Activated gamma-delta T cell treated with Interleukin-2 at 50 U/mL for 16 hours (primary cell): ENCODE measurements around the gene TNFAIP8.

Source experiments
- DNase-seq: peaks from one replicate; pipeline ENCODE4 v3.0.0-alpha.2; 2020

Gene TNFAIP8

GRCh38 chr5:119374901-119375300 lies 19.1 kb downstream of the TNFAIP8 start:
- DNase-seq: no peak

GRCh38 chr5:119377066-119377465 lies 21.2 kb downstream of the TNFAIP8 start:
- DNase-seq: no peak

DNA sequence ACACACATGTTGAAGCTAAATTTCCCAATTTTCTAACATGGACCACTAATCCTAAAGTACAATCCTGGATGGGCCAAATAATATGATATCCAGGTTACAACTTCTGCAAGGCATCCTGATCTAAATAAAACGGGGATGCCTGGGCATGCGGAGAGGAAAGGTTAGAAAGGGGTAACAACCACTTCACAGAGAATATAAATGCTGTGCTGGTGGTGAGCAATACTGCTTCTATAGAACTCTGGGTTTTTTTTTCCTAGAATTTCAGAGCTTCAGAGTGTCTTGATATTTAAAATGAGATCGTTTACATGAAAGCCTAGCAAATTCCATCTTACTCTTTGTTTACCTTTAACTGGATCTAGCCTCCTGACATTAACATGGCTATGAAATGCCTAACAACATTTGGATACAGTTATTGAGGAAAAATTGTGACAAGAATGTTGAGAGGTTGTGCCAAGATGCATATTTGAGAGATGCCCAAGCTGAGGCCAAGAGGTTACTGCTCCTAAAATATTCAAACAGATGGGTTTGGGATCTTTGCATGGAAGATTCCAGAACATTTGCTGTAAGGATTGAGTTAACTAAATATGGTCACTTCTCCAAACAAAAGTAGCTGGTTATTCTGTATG lies 22.4 kb downstream of the TNFAIP8 start:
- DNase-seq: no peak

- DNase-seq: no peak
These were observed 23.3 kb downstream of the TNFAIP8 start for GRCh38 chr5:119379096-119379495.

GRCh38 chr5:119379942-119380547 lies 24.2 kb downstream of the TNFAIP8 start:
- no peak for DNase-seq

DNA sequence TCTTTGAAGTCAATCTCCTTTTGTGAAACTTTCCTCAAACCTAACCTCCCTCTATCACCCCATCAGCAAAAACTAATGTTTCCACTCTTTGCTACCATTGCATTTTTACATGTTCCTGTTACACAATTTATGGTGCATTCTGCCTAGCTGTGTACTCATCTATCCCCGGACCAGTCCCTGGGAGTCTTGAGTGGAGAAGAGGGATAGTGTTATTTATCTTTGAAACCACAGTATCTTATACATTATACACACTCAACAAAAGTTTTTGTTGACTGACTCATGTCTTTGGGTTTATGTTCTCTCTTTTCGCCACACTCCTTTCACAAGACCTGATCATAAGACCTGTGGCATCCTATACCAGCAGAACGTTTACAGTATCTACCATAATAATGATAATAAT lies 26.4 kb downstream of the TNFAIP8 start:
- no peak for DNase-seq

DNA sequence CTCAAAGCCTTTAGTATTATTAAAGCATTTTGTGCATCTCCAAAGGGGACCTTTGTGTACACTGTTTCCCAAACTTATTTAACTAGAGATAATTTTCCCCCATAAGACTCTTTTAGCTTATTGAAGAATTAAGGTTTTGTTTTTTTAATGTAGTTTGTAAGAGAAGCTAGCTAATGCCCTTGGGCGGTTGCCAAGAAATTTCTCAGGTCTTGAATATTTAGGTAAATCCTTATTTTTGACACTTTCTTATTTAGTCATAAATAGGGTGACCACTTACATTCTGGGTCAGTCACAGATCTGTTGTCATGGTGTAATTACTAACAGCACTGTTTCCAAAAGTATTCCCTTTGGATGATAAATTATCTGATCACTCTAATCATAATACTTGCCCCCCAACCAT lies 27.2 kb downstream of the TNFAIP8 start:
- DNase-seq: no peak

- DNase-seq: no peak
These were observed 29.3 kb downstream of the TNFAIP8 start for GRCh38 chr5:119385136-119385535.

DNA sequence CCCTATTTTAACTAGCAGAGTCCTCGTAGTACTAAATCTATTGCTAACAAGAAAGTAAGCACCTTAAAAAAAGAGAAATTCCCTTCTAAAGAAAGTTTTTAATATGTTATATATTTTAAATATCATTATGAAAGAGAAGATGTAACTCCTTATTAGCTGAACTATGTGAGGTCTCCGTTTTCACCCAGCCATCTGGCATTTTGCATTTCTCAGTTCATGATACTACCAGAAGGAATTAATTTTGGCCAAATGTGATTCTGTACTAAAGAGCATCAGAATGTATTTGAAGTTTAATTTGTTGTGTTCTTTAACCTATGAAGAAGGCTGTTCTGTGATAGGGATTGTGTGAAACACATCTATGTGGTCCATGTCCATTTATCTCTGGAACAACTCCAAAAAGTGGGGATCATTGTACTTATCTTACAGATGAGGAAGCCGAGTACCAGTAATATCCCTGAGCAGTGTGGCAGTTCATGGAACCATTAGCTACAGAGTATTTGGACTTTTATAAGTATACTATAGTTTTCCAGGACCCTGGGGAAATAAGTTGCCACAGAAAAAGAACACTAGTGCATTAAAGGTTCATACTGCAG lies 29.8 kb downstream of the TNFAIP8 start:
- DNase-seq: no peak

DNA sequence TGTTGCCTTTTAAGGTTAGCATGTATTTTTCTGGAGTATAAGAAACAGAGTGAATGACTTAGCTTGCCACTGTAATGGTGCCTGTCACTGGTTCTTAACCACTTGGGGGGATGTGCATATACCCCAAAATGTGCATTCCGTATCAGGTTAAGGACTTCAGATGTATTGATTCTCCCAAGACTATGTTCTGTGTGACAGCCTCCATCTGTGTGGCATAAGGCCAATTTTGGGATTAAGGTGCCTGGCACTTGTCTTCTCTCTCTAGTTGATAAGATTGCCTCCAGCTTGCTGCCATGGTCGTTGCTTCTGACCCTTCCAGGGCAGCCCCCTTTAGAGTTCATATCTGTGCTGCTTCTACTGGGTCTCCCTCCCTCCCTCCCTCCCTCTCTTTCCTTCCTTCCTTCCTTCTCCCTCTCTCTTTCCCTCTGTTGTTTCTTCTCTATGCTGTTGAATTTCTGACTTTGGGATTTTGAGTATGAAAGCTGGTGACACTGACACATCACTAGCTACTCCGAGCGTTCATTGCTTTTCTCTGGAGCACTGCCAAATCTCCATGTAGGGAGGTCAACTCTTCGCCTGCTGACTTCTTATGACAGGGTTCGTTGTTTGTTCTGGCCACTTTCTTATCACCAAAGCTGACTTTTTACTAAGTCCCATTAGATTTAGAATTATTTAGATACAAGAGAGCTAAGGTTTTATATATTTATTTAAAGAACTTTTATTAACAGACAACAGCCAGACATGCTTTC lies 31.0 kb downstream of the TNFAIP8 start:
- DNase-seq: no peak

- no peak for DNase-seq
These were observed 32.3 kb downstream of the TNFAIP8 start for GRCh38 chr5:119387945-119388618.

- no peak for DNase-seq
These were observed 32.9 kb downstream of the TNFAIP8 start for GRCh38 chr5:119388619-119389190.

- no peak for DNase-seq
These were observed 33.6 kb downstream of the TNFAIP8 start for GRCh38 chr5:119389288-119390030.

DNA sequence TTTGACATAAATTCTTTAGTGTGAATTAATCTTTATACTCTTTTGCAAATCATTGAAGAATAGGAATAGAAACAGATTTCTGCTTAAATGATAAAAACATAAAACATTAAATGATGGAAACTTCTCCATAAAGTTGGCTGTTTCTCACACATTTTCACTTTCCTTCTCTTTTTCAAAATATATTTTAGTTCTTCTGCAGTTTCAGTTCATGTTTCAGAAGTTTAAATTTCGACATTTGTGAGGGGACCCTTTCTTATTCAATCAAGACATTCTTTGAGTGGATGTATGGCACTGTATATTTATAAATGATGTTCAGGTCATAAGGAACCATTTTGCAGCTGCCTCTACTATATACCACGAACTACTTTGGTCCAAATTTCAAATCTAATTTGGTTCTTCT lies 34.6 kb downstream of the TNFAIP8 start:
- no peak for DNase-seq

DNA sequence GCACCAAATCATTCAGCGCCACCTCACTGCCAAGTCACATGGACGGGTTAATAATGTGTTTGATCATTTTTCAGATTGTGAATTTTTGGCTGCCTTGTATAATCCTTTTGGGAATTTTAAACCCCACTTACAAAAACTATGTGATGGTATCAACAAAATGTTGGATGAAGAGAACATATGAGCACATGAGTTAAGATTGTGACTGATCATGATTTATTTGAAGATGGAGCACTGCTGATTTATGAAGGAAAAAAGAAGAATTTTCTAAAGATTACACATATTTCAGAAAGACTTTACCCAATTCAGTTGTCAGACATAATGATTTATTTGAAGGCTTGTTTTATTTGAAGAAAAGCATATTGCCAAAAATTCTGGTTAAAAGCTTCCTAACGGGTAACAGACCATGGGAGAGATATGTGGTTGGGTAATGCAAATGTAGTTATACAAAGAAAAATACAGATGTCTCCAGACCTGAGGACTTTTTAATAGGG lies 37.4 kb downstream of the TNFAIP8 start:
- no peak for DNase-seq

DNA sequence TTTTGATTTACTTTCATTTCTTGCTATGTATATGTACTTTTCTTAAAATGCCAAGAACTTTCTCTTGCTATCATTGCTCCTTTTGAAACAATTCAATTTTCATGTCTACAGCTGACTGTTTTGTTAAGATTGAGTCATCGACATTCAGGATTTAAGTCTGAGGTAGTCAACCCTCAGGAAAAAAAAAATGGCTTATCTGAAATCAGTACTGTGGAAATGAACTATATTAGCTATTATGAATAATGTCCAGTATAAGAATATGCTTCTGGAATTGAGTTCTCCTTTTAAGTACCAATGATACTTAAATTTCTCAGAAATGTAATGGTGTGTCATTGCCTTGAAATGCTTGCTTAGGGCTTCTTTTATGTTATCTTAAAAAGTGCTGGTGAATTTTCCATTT lies 37.9 kb downstream of the TNFAIP8 start:
- DNase-seq: no peak

DNA sequence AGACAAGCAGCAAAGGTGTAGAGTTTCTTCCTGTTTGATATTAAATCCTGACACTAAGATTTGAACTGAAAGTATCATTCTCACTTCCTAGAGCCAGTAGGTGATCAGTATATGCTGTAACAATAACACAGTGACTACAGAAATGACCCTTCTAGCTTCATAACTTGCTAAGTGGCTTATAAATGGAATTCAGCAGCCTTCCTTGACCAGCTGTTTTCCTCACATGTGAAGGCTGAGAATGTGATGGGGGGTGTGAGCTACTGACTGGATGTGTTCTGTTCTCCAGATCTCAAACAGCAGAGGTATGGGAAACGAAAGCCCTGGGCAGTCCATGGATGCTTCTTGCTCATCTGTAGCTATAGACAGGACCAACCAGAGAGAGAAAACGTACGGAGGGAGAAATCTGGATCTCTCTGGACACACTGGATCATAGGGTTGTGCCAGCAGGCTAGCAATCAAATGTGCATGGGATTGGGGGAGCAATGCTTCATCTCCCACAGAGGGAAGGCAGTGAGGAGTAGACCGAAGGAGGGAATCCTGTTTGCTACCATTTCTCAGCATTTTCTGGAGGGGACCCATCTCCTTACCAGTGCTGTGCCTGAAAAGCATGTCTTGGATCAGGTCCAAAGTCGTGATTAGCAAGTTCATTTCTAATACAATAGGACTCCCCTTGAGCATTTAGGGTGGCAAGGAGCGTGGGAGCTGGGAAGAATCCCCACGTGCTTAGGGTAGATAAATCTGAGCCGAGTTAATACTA lies 39.4 kb downstream of the TNFAIP8 start:
- DNase-seq: no peak

DNA sequence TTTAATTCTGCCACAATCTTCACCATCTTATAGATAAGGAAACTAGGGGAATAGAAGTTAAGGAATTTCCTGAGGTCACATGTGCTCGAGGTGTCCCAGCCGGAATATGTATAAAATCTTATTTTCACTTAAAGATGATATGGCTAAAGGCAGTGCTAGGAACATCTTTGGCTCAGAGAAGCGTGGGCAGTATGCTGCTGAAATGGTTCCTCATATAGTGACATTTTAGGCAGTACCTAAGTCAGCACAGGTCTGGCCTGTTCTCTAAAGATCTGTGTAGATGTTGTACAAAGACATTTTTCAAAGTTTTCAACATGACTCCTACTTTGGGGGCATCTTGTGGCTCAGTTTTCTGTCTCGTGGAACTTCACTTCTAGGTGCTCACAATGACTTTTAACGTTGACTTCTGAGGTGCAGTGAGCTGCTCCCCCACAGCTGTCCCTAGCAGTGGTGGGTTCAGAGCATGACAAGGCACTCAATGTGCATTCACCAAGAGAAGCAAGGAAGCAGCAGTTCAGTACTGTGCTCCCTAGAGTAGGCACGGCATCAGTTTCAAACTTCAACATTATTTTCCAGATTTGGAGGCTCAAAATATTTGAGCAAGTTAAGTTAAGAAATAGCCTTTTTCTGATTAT lies 40.3 kb downstream of the TNFAIP8 start:
- DNase-seq: no peak

GRCh38 chr5:119397518-119398380 lies 41.9 kb downstream of the TNFAIP8 start:
- DNase-seq: no peak
